Erythroblast (primary cell): ENCODE data around the gene MPO.

Experiments used
- DNase-seq, 2 experiments: peaks; one replicate each; lab custom pipeline; 2025; lab: John Stamatoyannopoulos, UW
- GATA1 ChIP-seq: IDR thresholded peaks from 2 replicates; pipeline ENCODE4 v1.6.1; 2011; ENCODE audit warnings: low read depth, mild to moderate bottlenecking, control low read depth, low read length, moderate library complexity
- POLR2A ChIP-seq: IDR thresholded peaks from 2 replicates; pipeline ENCODE4 v1.6.1; 2011; ENCODE audit warnings: mild to moderate bottlenecking, low read length

The MPO gene

GRCh38 chr17:58264407-58265103 lies 16.2 kb downstream of the MPO start:
- DNase-seq = no peak
- TF ChIP-seq POLR2A (no peak), GATA1 (no peak)

- no peak for DNase-seq
- TF ChIP-seq GATA1 (no peak), POLR2A (no peak)
Observed at GRCh38 chr17:58263773-58264172, 17.0 kb downstream of the MPO start.

DNA sequence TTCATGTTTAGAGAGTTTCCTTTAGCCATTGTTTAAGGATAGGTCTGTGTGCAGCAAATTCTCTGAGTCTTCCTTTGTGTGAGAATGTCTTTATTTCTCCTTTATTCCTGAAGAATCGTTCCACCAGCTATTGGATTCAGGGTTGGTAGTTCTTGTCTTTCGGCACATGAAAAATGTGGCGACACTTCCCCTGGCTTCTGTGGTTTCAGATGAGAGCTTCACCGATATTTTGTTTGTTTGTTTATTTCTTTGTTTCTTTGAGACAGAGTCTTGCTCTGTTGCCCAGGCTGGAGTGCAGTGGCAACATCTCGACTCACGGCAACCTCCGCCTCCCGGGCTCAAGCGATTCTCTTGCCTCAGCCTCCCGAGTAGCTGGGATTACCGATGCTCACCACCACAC lies 18.6 kb downstream of the MPO start:
- no peak for DNase-seq
- TF ChIP-seq GATA1 = no peak
- TF ChIP-seq POLR2A = no peak

DNA sequence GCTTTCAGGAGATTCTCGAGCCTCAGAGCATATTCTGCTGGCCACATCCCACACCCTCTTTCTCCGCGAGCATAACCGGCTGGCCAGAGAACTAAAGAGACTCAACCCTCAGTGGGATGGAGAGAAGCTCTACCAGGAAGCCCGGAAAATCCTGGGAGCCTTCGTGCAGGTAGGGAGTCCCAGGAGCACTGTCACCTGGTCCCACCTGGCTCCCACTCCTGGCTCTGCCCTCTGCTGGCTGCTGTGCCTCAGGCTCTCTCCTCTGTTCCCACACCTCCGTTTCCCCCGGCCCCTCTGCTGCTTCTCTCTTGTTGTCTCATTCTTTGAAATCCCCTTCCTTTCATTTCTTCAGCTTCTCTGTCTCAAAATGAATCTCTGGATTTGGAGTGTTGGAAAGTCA lies 25.9 kb downstream of the MPO start:
- TF ChIP-seq POLR2A (no peak), GATA1 (no peak)
- no peak for DNase-seq

- TF ChIP-seq POLR2A (no peak), GATA1 (no peak)
- DNase-seq = no peak
Observed at GRCh38 chr17:58253082-58253481, 27.7 kb downstream of the MPO start.

GRCh38 chr17:58252141-58252540 lies 28.6 kb downstream of the MPO start:
- no peak for DNase-seq
- no peak for TF ChIP-seq GATA1
- TF ChIP-seq POLR2A = no peak

GRCh38 chr17:58250344-58251011 lies 30.3 kb downstream of the MPO start:
- DNase-seq = no peak
- TF ChIP-seq GATA1 = no peak
- TF ChIP-seq POLR2A = no peak

- TF ChIP-seq POLR2A (no peak), GATA1 (no peak)
- peak; percentile 72 to 82 for DNase-seq
Observed at GRCh38 chr17:58249270-58250133, 31.2 kb downstream of the MPO start.

- TF ChIP-seq GATA1 (no peak), POLR2A (no peak)
- DNase-seq = no peak
Observed at GRCh38 chr17:58248955-58249269, 31.8 kb downstream of the MPO start.

DNA sequence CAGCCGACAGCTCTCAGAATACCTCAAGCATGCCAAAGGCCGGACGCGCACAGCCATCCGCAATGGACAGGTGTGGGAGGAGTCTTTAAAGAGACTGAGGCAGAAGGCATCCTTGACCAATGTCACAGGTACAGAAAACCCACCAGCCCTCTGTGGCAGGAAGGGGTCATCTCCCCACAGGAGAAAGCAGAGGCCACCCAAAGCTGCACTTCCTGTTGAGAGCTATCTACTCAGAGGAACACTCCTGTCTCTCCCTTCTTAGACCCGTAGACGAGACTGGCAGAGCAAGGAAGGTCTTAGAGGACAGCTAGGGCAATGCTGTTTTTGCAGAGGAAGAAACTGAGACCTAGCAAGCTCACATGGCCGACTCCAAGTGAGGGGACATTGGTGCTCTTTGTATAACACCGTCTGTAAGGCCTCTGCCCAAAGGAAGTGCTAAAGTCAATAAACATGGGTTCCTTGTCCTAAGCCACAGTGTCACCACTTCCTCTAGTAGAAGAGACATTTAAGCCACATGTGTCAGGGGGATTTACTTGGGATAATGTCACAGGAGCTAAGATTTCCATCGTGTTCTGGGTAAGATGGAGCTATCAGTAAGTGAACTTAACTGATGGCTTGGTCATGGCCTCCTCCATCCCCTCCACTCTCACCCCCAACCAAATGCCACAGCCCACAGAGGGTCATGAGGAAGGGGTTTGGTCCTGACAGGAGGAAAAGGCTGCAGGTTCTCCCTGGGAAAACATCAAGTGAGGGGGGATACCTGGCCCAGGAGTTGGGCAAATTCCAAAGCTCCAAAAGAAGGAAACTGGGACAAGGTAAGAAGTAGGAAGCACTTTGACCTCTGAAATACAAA lies 33.0 kb downstream of the MPO start:
- DNase-seq = no peak
- no peak for TF ChIP-seq POLR2A
- no peak for TF ChIP-seq GATA1

GRCh38 chr17:58246781-58247180 lies 34.0 kb downstream of the MPO start:
- TF ChIP-seq GATA1 = no peak

GRCh38 chr17:58246104-58246740 lies 34.5 kb downstream of the MPO start:
- DNase-seq = no peak
- no peak for TF ChIP-seq POLR2A
- no peak for TF ChIP-seq GATA1

More at GRCh38 chr17:58246781-58247180, 34.0 kb downstream of the MPO start:
- DNase-seq = no peak
